Stomach smooth muscle (tissue), 2 donors: Measurements from ENCODE around the gene ZC3H18.

Experiments
- H3K27ac ChIP-seq: one replicate; pipeline ENCODE4 v1.7.0; 2013; ENCODE audit warnings: mild to moderate bottlenecking, low read length, inconsistent platforms
- H3K27me3 ChIP-seq, 2 donors: one replicate each; pipeline ENCODE4 v1.7.0; 2013; ENCODE audit warnings: low read length in 2 of 2; ENCODE audit not compliant: insufficient read depth in 2 of 2, control insufficient read depth in 1 of 2
- H3K36me3 ChIP-seq, 2 donors: one replicate each; pipeline ENCODE4 v1.7.0; 2013; ENCODE audit warnings: low read length in 2 of 2; ENCODE audit not compliant: control insufficient read depth in 2 of 2, insufficient read depth in 2 of 2
- H3K4me1 ChIP-seq: one replicate; pipeline ENCODE4 v1.7.0; 2013; ENCODE audit warnings: low read length; ENCODE audit not compliant: control insufficient read depth, insufficient read depth
- H3K4me3 ChIP-seq, 2 donors: one replicate each; pipeline ENCODE4 v1.7.0; 2013; ENCODE audit warnings: low read length in 2 of 2
- H3K9ac ChIP-seq, 2 donors: one replicate each; pipeline ENCODE4 v1.7.0; 2013; ENCODE audit warnings: low read length in 2 of 2, mild to moderate bottlenecking in 1 of 2
- H3K9me3 ChIP-seq, 2 donors: one replicate each; pipeline ENCODE4 v1.7.0; 2013; ENCODE audit warnings: low read length in 2 of 2; ENCODE audit not compliant: control insufficient read depth in 2 of 2
- donor health status: healthy.
- donor health status: Pancreatic carcinoma.

ZC3H18 gene

GRCh38 chr16:88539652-88540345, 30.4 kb upstream of the ZC3H18 start:
- Histone ChIP-seq H3K9ac (no peak overlapping the region), H3K27ac (no peak overlapping the region), H3K9me3 (peaks cover 0 to 13% of the 10 kb centered on the region in 2 donors), H3K4me1 (peaks cover 9% of the 10 kb centered on the region), H3K4me3 (no peak overlapping the region), H3K36me3 (no peaks in the 10 kb centered on the region), H3K27me3 (peaks cover 20 to 25% of the 10 kb centered on the region in 2 donors)

- Histone ChIP-seq H3K36me3 (no peaks in the 10 kb centered on the region), H3K4me1 (peaks cover 3% of the 10 kb centered on the region), H3K9me3 (peaks cover 0 to 13% of the 10 kb centered on the region in 2 donors), H3K27me3 (peaks cover 20 to 26% of the 10 kb centered on the region in 2 donors), H3K9ac (no peak overlapping the region), H3K27ac (no peak overlapping the region), H3K4me3 (no peak overlapping the region)
Observed at GRCh38 chr16:88540346-88540977, 29.7 kb upstream of the ZC3H18 start.

GRCh38 chr16:88541831-88542616, 28.2 kb upstream of the ZC3H18 start:
- H3K27ac ChIP-seq, result no peak overlapping the region
- H3K4me1 ChIP-seq, result no peaks in the 10 kb centered on the region
- no peak overlapping the region for H3K9ac ChIP-seq
- H3K27me3 ChIP-seq, result peaks cover 20 to 34% of the 10 kb centered on the region in 2 donors
- H3K4me3 ChIP-seq, result no peak overlapping the region
- peaks cover 0 to 13% of the 10 kb centered on the region in 2 donors for H3K9me3 ChIP-seq
- no peaks in the 10 kb centered on the region for H3K36me3 ChIP-seq

GRCh38 chr16:88543230-88543813, 26.9 kb upstream of the ZC3H18 start:
- H3K27ac ChIP-seq, result no peak overlapping the region
- H3K4me3 ChIP-seq, result no peak overlapping the region
- no peaks in the 10 kb centered on the region for H3K4me1 ChIP-seq
- H3K36me3 ChIP-seq, result no peaks in the 10 kb centered on the region
- H3K9ac ChIP-seq, result no peak overlapping the region
- H3K27me3 ChIP-seq, result peaks cover 24 to 34% of the 10 kb centered on the region in 2 donors
- H3K9me3 ChIP-seq, result peaks cover 0 to 13% of the 10 kb centered on the region in 2 donors

- no peak overlapping the region for H3K4me3 ChIP-seq
- peaks cover 8 to 21% of the 10 kb centered on the region in 2 donors for H3K27me3 ChIP-seq
- H3K27ac ChIP-seq, result no peak overlapping the region
- peaks cover 0 to 13% of the 10 kb centered on the region in 2 donors for H3K9me3 ChIP-seq
- H3K4me1 ChIP-seq, result no peaks in the 10 kb centered on the region
- no peak overlapping the region for H3K9ac ChIP-seq
- H3K36me3 ChIP-seq, result no peaks in the 10 kb centered on the region
Observed at GRCh38 chr16:88545781-88546180, 24.4 kb upstream of the ZC3H18 start.

GRCh38 chr16:88548131-88548874, 21.9 kb upstream of the ZC3H18 start:
- H3K27ac ChIP-seq, result no peak overlapping the region
- H3K4me1 ChIP-seq, result no peaks in the 10 kb centered on the region
- peaks cover 9 to 22% of the 10 kb centered on the region in 2 donors for H3K27me3 ChIP-seq
- H3K9ac ChIP-seq, result no peak overlapping the region
- H3K4me3 ChIP-seq, result no peak overlapping the region
- H3K9me3 ChIP-seq, result peaks cover 0 to 5% of the 10 kb centered on the region in 2 donors
- no peaks in the 10 kb centered on the region for H3K36me3 ChIP-seq

DNA sequence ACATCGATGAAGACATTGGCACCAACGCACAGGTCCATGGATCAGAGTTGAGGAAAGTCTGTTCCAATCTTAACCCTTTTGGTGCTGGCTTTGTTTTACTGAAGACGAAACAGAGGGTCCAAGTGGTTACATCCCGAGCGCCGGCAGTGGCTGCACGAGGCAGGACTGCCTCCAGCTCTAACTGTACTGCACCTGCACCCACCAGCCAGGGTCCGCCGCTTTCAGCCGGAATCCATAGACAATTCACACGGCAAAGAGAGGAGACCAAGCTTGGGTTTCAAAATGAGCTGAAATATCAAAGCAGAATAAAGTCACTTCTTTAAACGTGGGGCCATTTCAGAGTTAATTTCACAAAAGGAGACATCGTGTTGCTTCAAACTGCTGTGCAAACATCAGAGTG, 21.2 kb upstream of the ZC3H18 start:
- Histone ChIP-seq H3K9ac (no peak overlapping the region), H3K27ac (no peak overlapping the region), H3K4me1 (no peaks in the 10 kb centered on the region), H3K27me3 (peaks cover 11 to 22% of the 10 kb centered on the region in 2 donors), H3K36me3 (no peaks in the 10 kb centered on the region), H3K9me3 (peaks cover 0 to 4% of the 10 kb centered on the region in 2 donors), H3K4me3 (no peak overlapping the region)

DNA sequence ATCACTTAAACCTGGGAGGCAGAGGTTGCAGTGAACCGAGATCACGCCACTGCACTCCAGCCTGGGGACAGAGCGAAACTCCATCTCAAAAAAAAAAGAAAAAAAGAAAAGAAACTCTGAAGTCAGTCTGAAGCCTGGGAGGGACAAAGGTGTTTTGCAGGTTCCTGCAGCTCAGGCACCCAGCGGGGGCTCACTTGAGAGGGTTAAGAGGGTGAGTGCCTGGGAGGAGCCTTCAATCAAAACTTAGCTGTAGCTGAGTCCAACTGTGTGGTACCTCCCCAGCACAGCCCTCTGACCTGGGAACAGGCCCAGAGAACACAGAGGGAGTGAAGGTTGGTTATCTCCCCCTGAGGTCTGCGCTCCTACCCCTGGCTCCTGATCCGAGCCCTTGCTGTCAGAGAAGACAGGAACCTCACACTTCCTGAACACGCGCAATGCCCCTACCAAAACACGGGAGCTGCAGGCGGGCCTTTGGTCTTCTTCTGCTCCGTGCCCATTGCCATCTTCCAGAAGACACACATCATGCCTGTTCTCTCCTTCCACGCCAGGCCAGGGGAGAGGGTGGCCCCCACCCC, 20.4 kb upstream of the ZC3H18 start:
- no peak overlapping the region for H3K9ac ChIP-seq
- H3K36me3 ChIP-seq, result no peaks in the 10 kb centered on the region
- H3K27me3 ChIP-seq, result peaks cover 12 to 21% of the 10 kb centered on the region in 2 donors
- no peaks in the 10 kb centered on the region for H3K4me1 ChIP-seq
- H3K9me3 ChIP-seq, result no peaks in the 10 kb centered on the region
- no peak overlapping the region for H3K27ac ChIP-seq
- H3K4me3 ChIP-seq, result no peak overlapping the region

- Histone ChIP-seq H3K4me3 (no peak overlapping the region), H3K9ac (no peak overlapping the region), H3K36me3 (no peaks in the 10 kb centered on the region), H3K27me3 (peaks cover 12 to 21% of the 10 kb centered on the region in 2 donors), H3K9me3 (no peaks in the 10 kb centered on the region), H3K27ac (no peak overlapping the region), H3K4me1 (no peaks in the 10 kb centered on the region)
Observed at GRCh38 chr16:88550246-88550661, 19.9 kb upstream of the ZC3H18 start.

DNA sequence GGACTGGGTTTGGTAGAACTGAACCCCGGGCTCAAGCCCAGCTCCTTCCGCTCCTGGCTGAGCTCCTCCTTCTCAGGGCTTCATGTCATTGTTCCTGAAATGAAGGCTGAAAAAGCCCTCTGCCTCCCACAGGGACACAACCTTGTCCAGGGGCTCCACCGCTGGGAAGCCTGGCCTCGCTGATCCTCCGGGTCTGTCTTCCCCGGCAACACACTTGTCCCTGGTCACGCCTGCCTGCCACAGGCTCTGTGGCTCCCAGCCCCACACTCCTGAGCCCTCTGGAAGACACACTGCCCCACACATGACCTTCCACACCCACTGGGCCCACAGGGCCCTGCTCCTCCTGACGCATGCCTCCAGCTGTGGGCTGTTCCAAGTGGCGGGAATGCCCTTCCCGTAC, 18.0 kb upstream of the ZC3H18 start:
- no peak overlapping the region for H3K4me3 ChIP-seq
- no peaks in the 10 kb centered on the region for H3K36me3 ChIP-seq
- H3K27ac ChIP-seq, result no peak overlapping the region
- H3K9ac ChIP-seq, result no peak overlapping the region
- peaks cover 15 to 16% of the 10 kb centered on the region in 2 donors for H3K27me3 ChIP-seq
- H3K9me3 ChIP-seq, result no peaks in the 10 kb centered on the region
- no peaks in the 10 kb centered on the region for H3K4me1 ChIP-seq
